Dermis microvascular lymphatic vessel endothelial cell (primary cell): ENCODE measurements around the gene NSUN7. TPM values are rescaled to one million over a fixed set of nuclear protein-coding genes. Genes with fewer than 3 reads are reported as not detected.

Source experiments
- DNase-seq, 2 donors: peaks; one replicate each; pipeline versions ENCODE4 v3.0.0 to v3.0.0-alpha.2; 2010; ENCODE audit warnings: low read depth in 2 of 2
- total RNA-seq: library from RNA; depleted of rRNA; stranded (reverse); fragments of >200 nt; gene quantifications from 2 replicates; pipeline ENCODE4 v1.2.1, GENCODE V29; 2014

The NSUN7 gene
- total RNA-seq, 1 donor from 2014 or later = under 0.01 TPM

DNA sequence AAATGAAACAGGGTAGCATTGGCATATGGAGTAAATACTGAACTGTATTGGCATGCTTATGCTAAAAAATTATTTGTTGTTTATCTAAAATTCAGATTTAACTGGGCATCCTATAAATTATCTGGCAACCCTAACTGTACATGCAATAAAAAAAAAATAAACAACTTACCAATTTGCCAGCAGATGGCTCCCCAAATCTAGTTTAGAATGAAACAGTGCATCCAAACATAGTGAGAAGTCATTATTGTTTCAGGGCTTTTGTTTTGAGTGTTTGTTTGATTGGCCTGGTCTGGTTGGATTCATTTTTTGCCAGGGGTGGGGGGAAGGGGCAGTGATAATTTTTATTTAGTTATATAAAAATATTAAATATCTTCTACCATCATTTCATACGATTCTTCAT, 12.8 kb upstream of the NSUN7 start:
- DNase-seq = peak; percentile 7 to 39

DNA sequence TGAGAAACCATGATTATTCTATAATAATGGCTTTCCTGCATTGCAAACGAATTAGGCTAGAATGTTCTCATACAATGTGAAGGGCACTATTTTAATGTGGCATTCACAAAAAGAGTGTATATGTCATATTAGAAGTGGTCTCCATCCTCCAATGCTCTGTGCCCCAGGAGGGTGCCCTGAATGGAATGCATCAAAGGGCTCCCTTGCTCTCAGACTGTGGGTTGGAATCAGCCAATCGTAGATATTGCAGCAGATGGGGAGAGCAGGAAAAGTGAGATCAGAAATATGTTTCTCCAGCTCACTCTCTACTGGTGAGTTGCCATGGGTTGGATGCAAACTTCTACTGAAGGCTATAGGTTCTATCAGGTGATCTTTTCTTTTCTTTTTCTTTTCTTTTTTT, 11.9 kb upstream of the NSUN7 start:
- DNase-seq = no peak

DNA sequence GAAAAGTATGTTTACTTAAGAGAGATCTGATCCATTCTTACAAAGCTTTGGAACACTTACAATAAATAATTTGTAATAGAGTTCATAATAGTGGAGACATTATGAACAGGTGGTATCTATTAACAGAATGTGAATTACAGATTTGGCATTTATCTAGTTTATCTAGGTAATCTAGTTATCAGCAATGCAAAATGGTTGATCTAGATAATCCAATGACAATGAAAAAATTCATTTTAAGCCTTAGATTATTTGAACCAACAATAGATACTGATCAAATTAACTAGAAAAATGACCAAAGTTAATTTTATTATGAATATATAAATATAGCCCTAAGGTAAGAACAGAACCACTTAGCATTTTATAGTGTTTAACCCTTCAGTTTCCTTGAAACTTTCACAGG, 10.4 kb upstream of the NSUN7 start:
- no peak for DNase-seq

DNA sequence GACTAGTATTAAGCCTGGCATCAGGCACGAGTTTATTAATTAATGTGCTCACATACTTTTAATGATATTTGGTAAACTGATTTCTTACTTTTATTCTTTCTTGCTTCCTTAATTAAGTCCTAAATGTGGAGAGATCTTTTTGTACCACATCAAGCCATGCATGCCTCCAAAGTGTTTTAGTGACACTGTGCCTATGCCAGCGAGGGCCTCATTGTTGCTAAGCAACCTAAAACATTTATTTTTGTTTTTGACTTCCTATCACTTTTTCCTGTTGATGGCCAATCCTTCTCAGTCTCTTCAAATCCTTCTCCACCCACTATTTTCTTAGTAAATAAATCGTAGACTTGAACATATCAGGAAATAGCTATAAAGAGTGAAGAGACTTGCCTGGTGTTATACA, 5.5 kb upstream of the NSUN7 start:
- no peak for DNase-seq

DNA sequence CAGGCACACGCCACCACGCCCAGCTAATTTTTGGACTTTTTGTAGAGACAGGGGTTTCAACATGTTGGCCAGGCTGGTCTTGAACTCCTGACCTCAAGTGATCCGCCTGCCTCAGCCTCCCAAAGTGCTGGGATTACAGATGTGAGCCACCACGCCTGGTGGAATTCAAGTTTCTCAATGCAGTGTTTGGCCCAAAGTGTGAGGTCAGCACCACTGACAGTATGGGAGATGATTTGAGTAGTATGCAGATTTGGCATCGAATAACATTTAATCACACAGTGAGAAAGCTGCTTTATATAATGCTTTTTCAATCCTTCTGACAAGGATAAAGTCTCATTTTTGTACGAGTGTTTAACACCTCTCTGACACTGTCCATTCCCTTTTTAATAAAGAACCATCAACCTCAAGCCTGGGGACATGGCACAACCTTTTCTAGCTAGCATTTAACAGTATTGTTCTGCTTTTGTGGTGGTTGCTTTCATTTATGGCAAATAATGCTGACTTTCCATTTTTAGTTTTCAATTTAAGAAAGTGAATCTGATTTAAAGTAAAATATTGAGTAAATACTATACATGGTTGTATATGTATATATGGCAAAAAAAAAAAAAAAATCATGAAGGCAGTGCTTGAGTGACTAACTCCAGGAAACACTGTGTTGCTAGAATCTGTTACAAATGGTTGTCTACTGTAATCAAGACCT, 4.3 kb upstream of the NSUN7 start:
- no peak for DNase-seq

DNA sequence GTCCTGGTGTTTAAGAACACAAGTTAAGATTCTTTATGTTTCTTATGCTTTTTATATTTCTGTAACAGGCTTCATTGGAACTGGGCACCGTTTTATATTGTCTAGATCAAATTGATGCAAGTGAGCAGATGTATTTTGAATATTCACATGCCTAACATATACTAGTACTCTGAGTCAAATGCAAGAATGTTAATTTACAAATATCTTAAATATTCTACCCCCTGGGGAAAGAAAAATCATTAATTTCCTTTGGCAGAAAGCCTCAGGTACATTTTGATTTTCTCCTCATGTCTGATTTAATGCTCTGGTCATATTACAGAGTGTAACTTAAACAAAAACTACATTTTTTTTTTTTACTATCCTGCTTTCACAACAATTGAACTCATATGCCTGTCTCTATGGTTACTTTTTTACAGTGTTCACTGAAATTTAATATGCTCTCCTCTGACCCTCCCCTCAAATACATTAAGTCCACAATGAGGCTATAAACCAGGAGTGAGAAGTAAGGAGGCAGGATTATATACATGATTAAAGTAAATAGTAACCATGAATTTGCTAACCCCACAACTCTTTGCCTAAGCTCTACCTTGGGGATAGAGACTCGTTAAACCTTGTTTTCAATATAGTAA, 2.4 kb upstream of the NSUN7 start:
- no peak for DNase-seq

DNA sequence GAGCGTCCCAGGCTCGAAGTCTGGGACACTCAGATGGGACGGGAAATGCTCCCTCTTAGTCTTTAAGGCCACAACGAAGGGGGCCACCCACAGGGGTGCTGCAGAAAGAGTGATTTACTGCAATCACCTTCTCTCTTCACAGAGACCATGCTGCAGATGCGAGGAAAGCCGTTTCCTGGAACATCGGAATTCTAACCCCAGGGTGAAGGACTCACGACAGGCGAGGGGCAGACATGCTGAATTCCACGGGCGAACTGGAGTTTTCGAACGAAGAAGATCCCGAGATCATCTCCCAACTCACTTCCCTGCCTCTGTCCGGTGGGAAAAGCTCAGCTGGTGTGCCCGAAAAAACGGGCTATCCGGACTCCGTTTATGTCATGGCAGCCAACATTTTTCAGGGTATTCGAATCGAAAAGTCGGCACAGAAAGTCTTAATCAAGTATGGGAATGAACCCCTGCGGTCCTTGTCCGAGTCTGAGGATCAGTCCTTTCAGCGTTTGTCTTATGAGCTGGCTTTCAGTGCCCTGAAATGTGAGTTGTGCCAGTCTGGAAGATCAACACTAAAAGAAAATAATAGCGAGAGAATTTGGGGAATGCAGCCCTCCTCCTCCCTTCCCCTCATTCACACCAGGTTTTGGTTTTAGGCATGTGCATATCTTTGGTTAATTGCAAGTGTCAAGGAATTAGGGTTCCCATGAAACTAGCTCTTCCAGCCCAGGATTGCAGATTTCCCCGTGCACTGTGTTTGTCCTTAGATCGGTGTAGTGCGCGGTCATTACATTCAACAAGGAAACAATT, 905 bp downstream of the NSUN7 start:
- peak in 1 of 2 donors; percentile 1 for DNase-seq

DNA sequence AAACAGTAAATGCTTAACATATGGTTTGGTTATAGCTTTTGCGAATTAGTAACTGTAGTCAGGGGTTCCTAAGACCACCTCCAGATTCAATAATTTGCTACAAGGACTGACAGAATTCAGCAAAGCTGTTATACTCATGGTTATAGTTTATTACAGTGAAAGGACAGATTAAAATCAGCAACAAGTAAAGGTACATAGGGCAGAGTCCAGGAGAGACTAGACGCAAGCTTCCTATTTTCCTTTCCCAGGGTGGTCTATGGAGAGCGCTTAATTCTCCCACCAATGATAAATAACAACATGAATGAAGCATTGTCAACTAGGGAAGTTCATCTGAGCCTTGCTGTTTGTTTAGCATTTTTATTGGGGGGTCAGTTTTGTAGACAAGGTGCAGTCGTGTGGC, 5.9 kb downstream of the NSUN7 start:
- DNase-seq = no peak

DNA sequence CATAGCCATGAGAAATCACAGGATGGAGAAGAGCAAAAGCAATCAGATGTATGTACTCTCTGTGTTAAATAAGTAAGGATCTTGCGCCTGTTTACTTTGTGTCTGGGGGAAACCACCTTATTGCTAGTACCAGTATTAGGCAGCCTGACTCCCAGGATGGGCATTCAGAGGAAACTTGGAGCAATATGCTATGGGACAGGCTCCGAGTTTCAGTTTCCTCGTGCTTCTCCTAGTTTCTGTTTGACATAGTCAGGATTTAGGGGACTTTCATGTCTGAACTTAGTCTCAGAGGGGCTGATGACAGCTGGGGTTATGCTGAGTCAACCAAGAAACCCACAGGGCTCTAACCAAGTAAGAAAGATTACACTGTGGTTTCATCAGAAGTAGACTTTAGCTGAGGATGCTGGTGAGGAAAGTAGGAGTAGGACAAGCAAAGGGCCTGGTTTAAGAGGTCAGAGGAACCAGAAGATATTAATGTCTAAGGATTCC, 13.5 kb downstream of the NSUN7 start:
- no peak for DNase-seq

DNA sequence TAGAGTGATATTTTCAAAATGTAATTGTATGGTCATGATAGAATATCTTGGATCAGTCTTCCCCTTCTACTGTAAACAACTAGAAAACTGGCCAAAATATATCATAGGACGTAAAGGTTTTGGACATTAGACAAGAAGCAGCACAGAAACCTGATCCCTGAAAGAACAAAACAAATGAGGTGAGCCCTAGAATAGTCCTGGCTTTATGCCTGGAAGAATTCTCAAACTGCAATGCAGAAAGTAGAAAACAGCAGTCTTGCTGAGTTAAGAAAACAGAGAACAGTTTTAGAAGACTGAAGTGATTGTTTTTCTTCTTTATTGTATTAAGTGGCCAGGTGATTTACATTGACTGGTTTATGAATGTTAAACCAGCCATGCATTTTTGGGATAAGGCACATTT, 19.5 kb downstream of the NSUN7 start:
- DNase-seq = no peak

DNA sequence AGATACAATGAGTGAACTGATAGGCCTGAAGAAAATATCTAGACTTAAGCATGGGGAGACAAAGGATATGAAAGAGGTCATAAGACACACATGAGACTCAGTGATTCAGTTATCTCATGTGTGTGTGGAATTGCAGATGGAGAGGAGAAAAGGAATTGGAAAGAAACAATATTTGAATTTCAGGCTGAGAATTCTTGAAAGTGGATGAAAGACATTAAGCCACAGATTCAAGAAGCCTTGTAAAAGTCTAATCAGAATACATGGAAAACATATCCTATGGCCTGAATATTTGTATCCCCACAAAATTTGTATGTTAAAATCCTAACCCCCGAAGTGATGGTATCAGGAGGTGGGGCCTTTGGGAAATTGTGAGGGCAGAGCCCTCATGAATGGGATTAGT, 28.3 kb downstream of the NSUN7 start:
- no peak for DNase-seq

DNA sequence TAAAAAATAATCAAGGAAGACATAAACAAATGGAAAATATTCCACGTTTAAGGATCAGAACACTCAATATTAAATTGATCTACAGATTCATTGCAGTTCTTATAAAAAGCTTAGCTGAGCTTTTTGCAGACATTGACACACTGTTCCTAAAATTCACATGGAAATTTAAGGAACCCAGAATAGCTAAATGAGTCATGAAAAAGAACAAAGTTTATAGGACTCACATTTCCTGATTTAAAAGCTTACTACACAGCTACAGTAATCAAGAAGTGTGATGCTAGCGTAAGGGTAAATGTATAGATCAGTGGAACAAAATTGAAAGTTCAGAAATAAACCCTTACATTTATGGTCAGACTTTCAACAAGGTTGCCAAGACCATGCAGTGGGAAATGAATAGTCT, 33.1 kb downstream of the NSUN7 start:
- DNase-seq = no peak

DNA sequence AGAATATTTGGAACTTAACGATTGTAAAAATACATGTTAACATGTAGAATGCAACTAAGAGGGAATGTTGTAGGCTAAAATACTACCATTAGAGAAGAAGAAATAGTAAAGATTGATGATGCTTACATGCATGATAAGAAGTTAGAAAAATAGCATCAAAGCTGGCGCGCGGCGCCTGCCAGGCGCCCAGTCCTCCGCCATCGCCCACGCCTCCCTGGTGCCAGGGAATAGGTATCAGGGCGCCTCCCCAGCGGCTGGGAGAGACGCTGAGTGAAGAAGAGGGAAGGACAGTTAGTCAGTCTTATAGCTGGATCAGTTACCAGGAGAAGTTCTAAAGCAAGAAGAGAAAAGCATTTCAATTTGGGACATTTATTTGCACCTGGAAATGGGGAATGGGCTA, 36.0 kb downstream of the NSUN7 start:
- no peak for DNase-seq

DNA sequence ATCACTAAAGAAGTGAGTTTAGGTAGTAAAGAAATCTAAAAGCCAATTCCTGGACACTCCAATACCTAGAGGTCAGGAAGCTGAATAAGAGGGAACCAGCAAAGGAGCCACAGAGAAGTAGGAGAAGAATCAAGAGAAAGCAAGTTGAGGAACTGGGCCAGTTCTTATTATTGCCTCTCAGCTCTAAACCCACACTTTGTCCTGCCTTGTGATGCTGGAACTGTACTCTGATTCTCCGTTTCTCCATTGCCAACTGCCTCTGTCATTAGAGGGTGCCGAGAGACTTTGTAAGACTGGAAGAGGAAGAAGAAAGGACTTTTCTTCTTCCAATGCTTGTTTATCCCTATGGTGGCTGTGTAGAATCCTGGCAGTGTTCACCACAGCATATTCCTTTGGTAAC, 38.6 kb downstream of the NSUN7 start:
- DNase-seq = no peak

DNA sequence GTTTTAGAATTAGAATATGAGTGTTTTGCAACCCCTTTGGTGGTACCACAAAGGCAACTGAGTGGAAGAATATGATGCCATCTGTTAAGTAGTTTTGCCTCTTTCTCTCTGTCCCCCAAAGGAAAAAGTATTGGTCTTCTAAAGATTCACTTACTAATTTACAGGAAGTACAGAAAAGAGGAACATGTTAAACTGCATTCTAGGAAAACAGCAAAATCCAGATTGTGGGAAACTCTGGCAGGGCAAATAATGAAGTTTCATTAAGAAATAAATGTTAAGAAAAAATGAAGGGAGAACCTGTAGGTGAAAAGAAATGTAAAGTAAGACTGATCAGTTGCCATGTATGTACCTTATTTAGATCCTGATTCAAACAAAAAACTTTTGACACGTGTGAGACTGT, 39.3 kb downstream of the NSUN7 start:
- no peak for DNase-seq

DNA sequence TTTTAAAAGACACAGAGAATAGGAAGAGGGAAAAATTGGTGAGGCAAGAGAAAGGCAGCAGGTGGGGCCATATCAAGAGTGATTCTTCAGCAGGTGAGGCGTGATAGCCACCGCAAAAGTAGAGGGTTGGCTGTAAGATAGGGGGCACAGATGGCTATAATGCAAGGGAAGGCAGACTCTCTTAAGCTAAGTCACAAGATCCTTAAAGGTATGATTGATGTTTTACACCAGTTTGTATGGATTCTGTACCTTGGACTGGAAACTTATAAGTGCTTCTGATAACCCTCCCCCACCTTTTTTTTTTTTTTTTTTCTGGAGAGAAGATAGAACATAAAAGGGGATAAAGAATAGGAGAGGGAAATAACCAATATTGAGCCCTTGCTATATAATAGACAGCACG, 40.0 kb downstream of the NSUN7 start:
- no peak for DNase-seq

DNA sequence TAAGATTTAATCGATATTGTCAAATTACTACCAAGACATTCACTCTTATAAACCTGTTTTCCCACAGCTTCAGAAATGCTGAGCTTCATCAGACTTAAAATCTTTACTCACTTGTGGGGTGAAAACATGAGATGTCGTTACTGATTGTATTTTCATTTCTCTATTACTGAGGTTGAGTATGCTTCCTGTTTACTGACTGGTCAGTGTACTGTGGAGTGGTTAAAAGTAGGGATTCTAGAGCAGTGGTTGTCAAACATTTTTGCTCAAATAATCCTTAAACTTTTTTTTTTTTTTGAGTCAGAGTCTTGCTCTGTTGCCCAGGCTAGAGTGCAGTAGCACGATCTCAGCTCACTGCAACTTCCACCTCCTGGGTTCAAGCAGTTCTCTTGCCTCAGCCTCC, 50.3 kb downstream of the NSUN7 start:
- no peak for DNase-seq

DNA sequence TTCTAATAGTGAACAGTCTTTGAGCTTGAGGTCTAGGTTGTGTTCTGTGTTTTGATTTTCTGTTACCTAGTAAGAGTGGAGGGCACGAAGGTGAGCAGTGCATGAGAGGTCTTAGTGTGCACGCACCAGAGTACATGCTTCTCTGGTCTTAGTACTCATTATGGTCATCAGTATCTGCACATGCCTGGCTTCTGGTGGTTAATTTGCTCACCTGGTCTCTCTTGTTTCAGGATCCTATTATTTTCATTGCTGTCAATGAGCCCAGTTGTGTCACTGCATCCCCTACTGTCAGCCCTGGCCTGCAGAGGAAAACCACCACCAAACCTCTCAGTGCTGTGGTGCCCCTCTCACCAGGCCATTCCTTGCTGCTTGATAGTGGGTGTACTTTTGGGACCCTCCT, 54.8 kb downstream of the NSUN7 start:
- DNase-seq = no peak

DNA sequence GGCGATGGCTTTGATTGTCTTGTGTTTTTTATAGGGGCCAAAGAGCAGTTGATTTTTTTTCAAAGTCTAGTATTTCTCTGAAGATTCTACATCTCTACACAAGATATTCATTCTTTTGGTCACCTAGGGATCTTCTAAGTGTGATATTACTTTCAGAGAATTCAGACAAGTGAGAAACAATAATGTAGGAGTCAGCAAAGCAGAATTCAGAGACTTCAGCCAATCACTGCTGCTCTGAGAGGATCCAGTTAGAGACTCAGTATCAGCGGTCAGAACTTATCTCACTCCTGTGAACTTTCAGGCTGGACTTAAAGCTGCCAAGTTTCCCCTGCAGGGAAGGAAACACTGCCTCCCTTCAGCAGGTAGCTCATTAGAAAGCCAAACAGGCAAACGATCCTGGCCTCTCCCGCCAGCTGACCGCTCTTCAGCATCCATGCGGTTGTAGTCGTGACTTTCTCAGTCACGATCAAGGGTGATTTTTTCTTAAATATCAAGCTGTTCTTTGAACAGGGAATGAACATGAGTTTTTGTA, 59.2 kb downstream of the NSUN7 start:
- DNase-seq = no peak

DNA sequence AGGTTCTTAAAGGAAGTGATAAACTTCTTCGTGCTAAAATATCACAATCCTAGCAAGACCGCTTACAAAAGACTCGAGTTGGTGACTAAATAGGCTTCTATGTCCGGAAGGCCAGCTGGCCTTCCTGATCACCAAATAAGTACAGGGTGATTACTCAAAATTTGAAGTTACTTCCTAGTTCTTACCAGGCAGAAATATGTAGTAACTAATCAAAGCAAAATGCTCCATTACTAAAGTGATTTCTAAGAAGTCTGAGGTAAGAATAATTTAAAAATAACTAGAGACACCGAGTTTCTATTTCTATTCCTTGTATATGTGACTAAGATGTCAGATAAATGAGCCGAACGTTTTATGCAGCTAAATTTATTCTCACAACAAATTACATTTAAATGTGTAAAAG, 62.2 kb downstream of the NSUN7 start:
- DNase-seq = peak in 1 of 2 donors; percentile 23

DNA sequence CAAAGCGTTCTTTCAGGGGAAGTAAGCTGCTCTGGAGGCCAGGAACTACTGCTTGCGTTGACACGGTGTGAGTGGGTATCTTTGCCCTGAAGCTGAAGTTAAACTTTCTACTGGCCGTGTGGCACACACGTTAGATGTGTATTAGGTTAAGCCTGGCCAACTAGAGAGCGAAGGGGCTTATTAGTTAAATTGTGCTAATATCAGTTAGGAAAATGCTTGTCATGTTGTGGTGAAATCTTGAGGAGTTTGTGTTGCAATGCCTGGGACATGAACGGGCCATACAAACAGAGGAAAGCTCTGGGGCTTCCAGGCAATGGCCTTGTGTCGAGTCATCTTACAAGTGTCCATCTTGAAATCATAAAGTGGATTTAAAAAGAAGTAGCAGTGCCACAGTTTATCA, 62.6 kb downstream of the NSUN7 start:
- DNase-seq = no peak

DNA sequence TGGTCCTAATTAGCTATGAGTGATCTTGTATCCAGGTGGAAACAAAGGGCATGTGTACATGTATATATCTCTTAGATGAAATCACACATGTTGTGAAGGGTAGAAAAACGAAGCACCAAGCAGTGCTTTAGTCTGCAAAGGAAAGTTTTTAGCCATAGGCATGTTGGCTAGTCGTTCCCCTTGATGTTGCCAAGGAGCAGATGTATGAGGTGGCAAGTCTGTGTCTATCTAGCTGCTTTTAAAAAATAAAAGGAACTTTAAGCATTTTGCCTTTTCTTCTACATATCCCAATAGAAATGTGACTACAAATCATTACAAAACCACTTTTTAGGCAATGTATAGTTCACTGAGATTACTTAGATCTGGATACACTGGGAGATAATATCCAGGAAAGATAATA, 63.1 kb downstream of the NSUN7 start:
- no peak for DNase-seq
